GM21825 (cell line): Measurements from ENCODE around the gene SOCS3.

Experiments
- ATAC-seq: cut with Tn5 transposase; IDR thresholded peaks from one replicate; pipeline ENCODE4 v1.9.1; 2021; ENCODE audit warnings: mild to moderate bottlenecking, moderate library complexity; ENCODE audit not compliant: unreplicated experiment

Gene SOCS3

GRCh38 chr17:78368854-78369495 is 9.1 kb upstream of the SOCS3 start:
- ATAC-seq: no peak

- ATAC-seq: no peak
Measured at GRCh38 chr17:78368348-78368747, 8.5 kb upstream of the SOCS3 start.

- ATAC-seq: no peak
Measured at GRCh38 chr17:78367193-78367592, 7.3 kb upstream of the SOCS3 start.

- ATAC-seq: no peak
Measured at GRCh38 chr17:78366109-78366848, 6.4 kb upstream of the SOCS3 start.

- ATAC-seq: no peak
Measured at GRCh38 chr17:78365561-78366108, 5.8 kb upstream of the SOCS3 start.

GRCh38 chr17:78364436-78365281 is 4.8 kb upstream of the SOCS3 start:
- ATAC-seq: no peak

- no peak for ATAC-seq
Measured at GRCh38 chr17:78362671-78363070, 2.8 kb upstream of the SOCS3 start.

- no peak for ATAC-seq
Measured at GRCh38 chr17:78362232-78362631, 2.4 kb upstream of the SOCS3 start.

- ATAC-seq: no peak
Measured at GRCh38 chr17:78361225-78361701, 1.4 kb upstream of the SOCS3 start.

GRCh38 chr17:78360371-78361224 is 721 bp upstream of the SOCS3 start:
- peak; percentile 26 for ATAC-seq

GRCh38 chr17:78359321-78359996 is 418 bp downstream of the SOCS3 start:
- ATAC-seq: no peak

- no peak for ATAC-seq
Measured at GRCh38 chr17:78358538-78359320, 1.1 kb downstream of the SOCS3 start.

GRCh38 chr17:78357672-78358537 is 2.0 kb downstream of the SOCS3 start:
- ATAC-seq: no peak

- ATAC-seq: no peak
Measured at GRCh38 chr17:78357177-78357586, 2.7 kb downstream of the SOCS3 start.

GRCh38 chr17:78356101-78356713 is 3.7 kb downstream of the SOCS3 start:
- peak; percentile 43 for ATAC-seq

- ATAC-seq: no peak
Measured at GRCh38 chr17:78355701-78356100, 4.2 kb downstream of the SOCS3 start.

- ATAC-seq: no peak
Measured at GRCh38 chr17:78355045-78355641, 4.7 kb downstream of the SOCS3 start.
